Loucy (cell line): ENCODE data around the gene PRG2.

Experiments
- H2AFZ ChIP-seq: fragments of 200-600 bp; sonication (generic); 2 replicates; pipeline ENCODE4 v1.6.0; 2016; ENCODE audit warnings: antibody characterized with exemption, mild to moderate bottlenecking, low read length, moderate library complexity
- H3F3A ChIP-seq: fragments of 200-600 bp; 2 replicates; pipeline ENCODE4 v1.6.0; 2016; ENCODE audit warnings: antibody characterized with exemption, low read depth, mild to moderate bottlenecking
- H3K27me3 ChIP-seq: fragments of 200-600 bp; sonication (generic); 2 replicates; pipeline ENCODE4 v1.6.1; 2014; ENCODE audit warnings: low read length, mild to moderate bottlenecking; ENCODE audit not compliant: insufficient read depth, poor library complexity, severe bottlenecking
- H3K36me3 ChIP-seq: fragments of 200-600 bp; sonication (generic); 2 replicates; pipeline ENCODE4 v1.6.1; 2016; ENCODE audit warnings: low read length; ENCODE audit not compliant: insufficient read depth
- H3K4me1 ChIP-seq: fragments of 200-600 bp; sonication (generic); 2 replicates; pipeline ENCODE4 v1.5.1; 2014; ENCODE audit warnings: low read length, mild to moderate bottlenecking; ENCODE audit not compliant: insufficient read depth, poor library complexity, severe bottlenecking
- H3K4me2 ChIP-seq: fragments of 200-600 bp; sonication (generic); 2 replicates; pipeline ENCODE4 v1.6.0; 2014; ENCODE audit warnings: antibody characterized with exemption, low read length, low read depth, mild to moderate bottlenecking; ENCODE audit not compliant: poor library complexity, severe bottlenecking
- H3K4me3 ChIP-seq: fragments of 200-600 bp; sonication (generic); 2 replicates; pipeline ENCODE4 v1.5.1; 2014; ENCODE audit warnings: low read length, mild to moderate bottlenecking, mixed read lengths; ENCODE audit not compliant: poor library complexity, severe bottlenecking
- H3K79me2 ChIP-seq: fragments of 200-600 bp; sonication (generic); 2 replicates; pipeline ENCODE4 v1.6.1; 2014; ENCODE audit warnings: low read length; ENCODE audit not compliant: insufficient read depth
- H3K9ac ChIP-seq: fragments of 200-600 bp; sonication (generic); 2 replicates; pipeline ENCODE4 v1.6.0; 2014; ENCODE audit warnings: mild to moderate bottlenecking, low read depth, low read length, moderate library complexity; ENCODE audit not compliant: poor library complexity, severe bottlenecking
- H3K9me2 ChIP-seq: fragments of 200-600 bp; sonication (generic); replicated peaks from 2 replicates; pipeline ENCODE4 v1.6.1; 2016; ENCODE audit warnings: low read depth, low read length, mixed read lengths
- H3K9me3 ChIP-seq: fragments of 200-600 bp; sonication (generic); 2 replicates; pipeline ENCODE4 v1.6.1; 2014; ENCODE audit warnings: mild to moderate bottlenecking, antibody characterized with exemption, low read length, low read depth; ENCODE audit not compliant: insufficient read depth
- H4K20me1 ChIP-seq: fragments of 200-600 bp; sonication (generic); 2 replicates; pipeline ENCODE4 v1.6.0; 2014; ENCODE audit warnings: antibody characterized with exemption, low read length, mild to moderate bottlenecking; ENCODE audit not compliant: insufficient read depth, poor library complexity, severe bottlenecking
- EZH2phosphoT487 ChIP-seq: fragments of 200-600 bp; IDR thresholded peaks from 2 replicates; pipeline ENCODE4 v1.6.1; 2018; ENCODE audit warnings: antibody characterized with exemption, mild to moderate bottlenecking, moderate library complexity, borderline replicate concordance
- TF ChIP-seq, protein P1 (sequence below): fragments of 200-600 bp; sonication (generic); conservative IDR thresholded peaks from 2 replicates; pipeline ENCODE4 v1.5.1; 2014; ENCODE audit warnings: mild to moderate bottlenecking, antibody characterized with exemption, low read length

Gene PRG2

DNA sequence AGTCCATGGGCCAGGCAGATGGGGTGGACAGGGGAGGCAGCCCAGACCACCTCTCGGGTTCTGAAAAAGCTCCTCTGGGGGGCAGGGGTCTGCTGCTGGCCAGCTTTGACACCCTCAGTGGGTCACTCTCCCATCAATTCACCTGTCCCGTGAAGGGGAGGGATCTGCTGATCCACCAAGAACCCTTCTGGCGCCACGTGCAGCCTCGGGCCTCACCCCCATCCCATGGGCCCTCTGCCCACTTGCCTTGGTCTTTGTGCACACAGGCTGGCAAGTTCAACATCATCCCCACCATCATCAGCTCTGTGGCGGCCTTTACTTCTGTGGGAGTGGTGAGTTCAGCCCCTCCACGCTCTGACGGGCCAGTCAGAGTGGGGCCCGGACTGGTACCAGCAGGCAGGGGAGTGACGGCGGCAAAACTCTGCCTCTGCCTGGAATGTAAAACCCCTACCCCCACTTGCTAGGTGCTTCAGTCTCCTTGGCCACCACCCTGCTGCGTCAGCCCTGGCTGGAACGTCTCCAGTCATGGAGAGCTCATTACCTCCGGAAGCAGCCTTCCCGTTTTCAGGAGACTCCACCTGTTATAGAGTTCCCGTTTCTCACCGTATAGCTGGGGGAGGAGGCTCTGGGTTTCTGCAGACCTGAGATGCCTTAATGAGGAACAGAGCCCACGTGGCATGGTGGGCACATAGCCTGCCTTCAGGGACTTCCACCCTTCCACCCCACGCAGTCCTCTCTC, 22.2 kb downstream of the PRG2 start:
- Histone ChIP-seq H3K79me2 (no peaks in the 10 kb centered on the region), H3K36me3 (no peaks in the 10 kb centered on the region), H3K4me2 (no peak overlapping the region), H3K27me3 (no peaks in the 10 kb centered on the region), H3F3A (no peaks in the 10 kb centered on the region), H2AFZ (no peak overlapping the region), H4K20me1 (no peaks in the 10 kb centered on the region), H3K9ac (no peak overlapping the region), H3K9me3 (no peaks in the 10 kb centered on the region), H3K4me1 (peaks cover 9% of the 10 kb centered on the region), H3K4me3 (no peak overlapping the region), H3K9me2 (no peaks in the 10 kb centered on the region)
- TF ChIP-seq, protein P1, sequence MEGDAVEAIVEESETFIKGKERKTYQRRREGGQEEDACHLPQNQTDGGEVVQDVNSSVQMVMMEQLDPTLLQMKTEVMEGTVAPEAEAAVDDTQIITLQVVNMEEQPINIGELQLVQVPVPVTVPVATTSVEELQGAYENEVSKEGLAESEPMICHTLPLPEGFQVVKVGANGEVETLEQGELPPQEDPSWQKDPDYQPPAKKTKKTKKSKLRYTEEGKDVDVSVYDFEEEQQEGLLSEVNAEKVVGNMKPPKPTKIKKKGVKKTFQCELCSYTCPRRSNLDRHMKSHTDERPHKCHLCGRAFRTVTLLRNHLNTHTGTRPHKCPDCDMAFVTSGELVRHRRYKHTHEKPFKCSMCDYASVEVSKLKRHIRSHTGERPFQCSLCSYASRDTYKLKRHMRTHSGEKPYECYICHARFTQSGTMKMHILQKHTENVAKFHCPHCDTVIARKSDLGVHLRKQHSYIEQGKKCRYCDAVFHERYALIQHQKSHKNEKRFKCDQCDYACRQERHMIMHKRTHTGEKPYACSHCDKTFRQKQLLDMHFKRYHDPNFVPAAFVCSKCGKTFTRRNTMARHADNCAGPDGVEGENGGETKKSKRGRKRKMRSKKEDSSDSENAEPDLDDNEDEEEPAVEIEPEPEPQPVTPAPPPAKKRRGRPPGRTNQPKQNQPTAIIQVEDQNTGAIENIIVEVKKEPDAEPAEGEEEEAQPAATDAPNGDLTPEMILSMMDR, result no peak
- TF ChIP-seq EZH2phosphoT487, result no peak

DNA sequence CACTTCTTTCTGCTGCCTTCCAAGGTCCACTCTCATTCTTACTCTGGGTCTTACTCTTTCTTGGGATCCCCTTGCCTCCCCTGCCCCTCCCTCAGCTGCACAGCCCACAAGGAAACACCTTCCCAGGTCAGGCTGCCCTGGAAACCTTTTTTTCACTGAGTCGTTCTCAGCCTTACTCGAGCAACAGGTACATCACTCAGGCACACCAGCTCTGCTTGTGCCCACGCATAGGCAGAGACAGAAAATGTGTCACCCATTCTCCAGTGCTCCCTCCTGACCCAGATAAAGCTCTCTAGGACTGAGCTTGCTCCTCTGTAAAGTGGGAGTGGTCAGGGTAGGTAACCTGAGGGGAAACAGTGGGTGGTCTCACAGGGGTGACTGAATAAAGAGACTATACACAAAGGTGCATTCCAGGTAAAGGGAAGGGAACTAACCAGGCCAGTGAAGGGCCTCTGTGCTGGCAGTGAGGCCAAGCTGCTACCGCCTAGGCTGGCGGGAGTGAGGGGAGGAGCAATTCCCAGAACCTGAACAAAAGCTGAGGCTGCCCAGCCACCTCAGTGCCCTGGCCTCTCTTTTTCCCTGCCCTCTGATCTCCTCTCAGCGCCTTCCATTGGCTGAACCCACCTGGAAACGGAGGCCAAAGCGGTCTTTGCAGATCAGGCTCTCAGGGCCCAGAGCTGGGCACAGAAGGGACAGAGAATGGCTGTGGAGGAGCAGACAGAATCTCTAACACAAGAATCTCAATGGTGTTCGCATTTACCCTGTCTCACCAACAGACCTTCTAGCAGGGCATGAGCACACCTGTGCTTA, 25.4 kb downstream of the PRG2 start:
- no peaks in the 10 kb centered on the region for H4K20me1 ChIP-seq
- H3K9me2 ChIP-seq, result no peaks in the 10 kb centered on the region
- no peak overlapping the region for H3K4me3 ChIP-seq
- no peak overlapping the region for H3K9ac ChIP-seq
- no peaks in the 10 kb centered on the region for H3K4me1 ChIP-seq
- H3K4me2 ChIP-seq, result no peak overlapping the region
- no peaks in the 10 kb centered on the region for H3K36me3 ChIP-seq
- H2AFZ ChIP-seq, result no peak overlapping the region
- H3K9me3 ChIP-seq, result no peaks in the 10 kb centered on the region
- H3K79me2 ChIP-seq, result no peaks in the 10 kb centered on the region
- no peak for TF ChIP-seq EZH2phosphoT487
- TF ChIP-seq, protein P1, result no peak
- no peaks in the 10 kb centered on the region for H3K27me3 ChIP-seq
- H3F3A ChIP-seq, result no peaks in the 10 kb centered on the region

DNA sequence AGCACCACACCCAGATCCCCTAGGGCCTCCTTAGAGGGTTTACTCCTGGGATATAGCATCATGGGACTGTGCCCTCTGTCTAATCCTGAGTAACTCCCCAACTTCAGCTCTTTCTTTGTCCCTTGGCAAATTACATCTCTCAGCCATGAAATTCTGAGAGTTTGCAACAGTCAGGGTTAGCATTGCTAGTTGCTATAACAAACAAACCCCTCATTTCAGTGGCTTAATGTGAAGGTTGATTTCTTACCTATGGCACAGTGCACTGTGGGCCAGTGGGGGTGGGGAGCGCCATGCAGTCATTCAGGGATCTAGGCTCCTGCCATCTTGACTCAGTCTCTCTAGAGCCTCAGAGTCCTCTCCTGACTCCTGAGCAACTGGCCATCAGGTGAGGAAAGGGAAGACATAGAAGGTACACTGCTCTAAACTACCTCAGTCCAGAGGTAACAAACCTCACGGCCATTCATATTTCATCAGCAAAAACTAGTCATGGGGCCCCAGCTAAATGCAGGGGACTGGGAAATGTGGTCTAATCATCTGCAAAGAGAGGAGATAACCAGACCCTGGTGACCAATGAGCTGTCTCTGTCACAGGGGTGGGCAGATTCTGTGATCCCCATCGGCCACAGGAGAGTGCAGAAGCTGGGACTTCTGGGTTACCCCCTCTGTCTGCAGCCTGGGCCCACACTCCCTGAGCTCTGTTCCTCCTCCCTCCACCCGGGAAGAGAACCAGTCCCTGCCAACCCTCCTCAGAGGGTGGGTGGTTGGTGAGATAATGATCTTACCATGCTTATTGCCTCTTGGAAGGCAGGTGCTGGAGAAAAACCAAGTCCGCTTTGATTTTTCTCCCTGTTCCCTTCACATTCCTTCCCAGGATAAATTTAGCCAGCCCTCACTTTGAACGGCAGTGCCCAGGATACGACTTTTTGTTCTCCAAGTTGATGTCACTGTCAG, 27.0 kb downstream of the PRG2 start:
- H3K9me3 ChIP-seq, result no peaks in the 10 kb centered on the region
- H3K4me3 ChIP-seq, result no peak overlapping the region
- no peaks in the 10 kb centered on the region for H3K27me3 ChIP-seq
- no peaks in the 10 kb centered on the region for H3K4me1 ChIP-seq
- H3F3A ChIP-seq, result no peaks in the 10 kb centered on the region
- no peaks in the 10 kb centered on the region for H3K79me2 ChIP-seq
- H3K9me2 ChIP-seq, result no peaks in the 10 kb centered on the region
- no peak overlapping the region for H2AFZ ChIP-seq
- H3K36me3 ChIP-seq, result no peaks in the 10 kb centered on the region
- TF ChIP-seq, protein P1, result no peak
- TF ChIP-seq EZH2phosphoT487, result no peak
- H3K4me2 ChIP-seq, result no peak overlapping the region
- no peaks in the 10 kb centered on the region for H4K20me1 ChIP-seq
- no peak overlapping the region for H3K9ac ChIP-seq
